Esophagus squamous epithelium (tissue), 4 donors: ENCODE measurements around the gene IP6K3.

Experiments used
- POLR2A ChIP-seq, 4 donors: fragments of 450-650 bp; IDR thresholded peaks; one replicate each; pipeline ENCODE4 v1.6.1; 2017; ENCODE audit warnings: antibody characterized with exemption in 4 of 4, mild to moderate bottlenecking in 4 of 4, moderate library complexity in 3 of 4
- TF ChIP-seq, protein P1 (sequence below), 6 experiments: fragments of 450-650 bp in 4 of 6; fragments of 200-600 bp in 2 of 6; sonication (generic) in 2 of 6; IDR thresholded peaks; one replicate each; pipeline ENCODE4 v1.5.1; 2016 to 2019; ENCODE audit warnings: antibody characterized with exemption in 6 of 6, mild to moderate bottlenecking in 4 of 6, moderate library complexity in 4 of 6

DNA sequence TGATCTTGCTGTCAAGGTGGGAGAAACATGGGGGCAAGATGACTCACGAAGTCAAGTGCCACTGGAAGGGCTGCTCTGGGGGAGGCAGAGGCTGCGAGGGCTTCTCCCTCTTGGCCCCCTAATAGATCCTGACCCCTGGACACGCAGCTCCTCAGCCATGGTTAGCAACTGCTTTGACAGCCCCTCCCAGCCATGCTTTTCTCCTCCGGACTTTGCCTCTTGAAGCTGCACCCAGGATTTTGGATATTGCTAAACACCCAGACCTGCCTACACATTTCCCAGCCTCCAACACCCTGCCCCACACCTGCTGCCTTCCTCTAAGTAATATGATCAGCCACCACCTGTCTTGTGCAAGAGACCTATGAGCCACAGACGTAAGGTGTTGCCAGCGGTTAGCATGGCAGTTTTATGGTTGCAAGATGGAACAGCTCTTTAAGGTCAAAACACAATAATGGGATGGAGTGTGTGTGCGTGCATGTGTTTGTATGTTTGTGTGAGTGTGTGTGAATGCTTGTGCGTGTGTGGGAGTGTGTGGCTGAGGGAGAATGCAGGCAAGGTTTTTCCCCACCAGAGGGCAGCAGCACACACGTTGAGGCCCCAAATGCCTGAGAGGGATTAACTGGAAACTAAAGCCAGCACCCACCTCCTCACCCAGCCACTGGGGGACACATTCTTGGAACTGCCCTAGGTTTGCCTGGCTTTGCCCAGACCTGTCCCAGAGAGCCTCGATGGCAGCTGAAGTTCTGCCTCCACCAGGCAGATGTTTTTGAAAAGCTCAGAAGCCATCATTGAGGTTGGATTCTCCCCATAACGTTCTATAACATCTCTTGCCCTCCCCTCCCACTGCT lies 2.5 kb downstream of the IP6K3 start:
- TF ChIP-seq, protein P1, sequence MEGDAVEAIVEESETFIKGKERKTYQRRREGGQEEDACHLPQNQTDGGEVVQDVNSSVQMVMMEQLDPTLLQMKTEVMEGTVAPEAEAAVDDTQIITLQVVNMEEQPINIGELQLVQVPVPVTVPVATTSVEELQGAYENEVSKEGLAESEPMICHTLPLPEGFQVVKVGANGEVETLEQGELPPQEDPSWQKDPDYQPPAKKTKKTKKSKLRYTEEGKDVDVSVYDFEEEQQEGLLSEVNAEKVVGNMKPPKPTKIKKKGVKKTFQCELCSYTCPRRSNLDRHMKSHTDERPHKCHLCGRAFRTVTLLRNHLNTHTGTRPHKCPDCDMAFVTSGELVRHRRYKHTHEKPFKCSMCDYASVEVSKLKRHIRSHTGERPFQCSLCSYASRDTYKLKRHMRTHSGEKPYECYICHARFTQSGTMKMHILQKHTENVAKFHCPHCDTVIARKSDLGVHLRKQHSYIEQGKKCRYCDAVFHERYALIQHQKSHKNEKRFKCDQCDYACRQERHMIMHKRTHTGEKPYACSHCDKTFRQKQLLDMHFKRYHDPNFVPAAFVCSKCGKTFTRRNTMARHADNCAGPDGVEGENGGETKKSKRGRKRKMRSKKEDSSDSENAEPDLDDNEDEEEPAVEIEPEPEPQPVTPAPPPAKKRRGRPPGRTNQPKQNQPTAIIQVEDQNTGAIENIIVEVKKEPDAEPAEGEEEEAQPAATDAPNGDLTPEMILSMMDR (IDR thresholded peaks at IDR 0.05) = peak; percentile 77 to 91 (median 86)
- no peak for TF ChIP-seq POLR2A (IDR thresholded peaks at IDR 0.05)
